Panc1 (cell line): ENCODE measurements around the gene SPATS2L. TPM values are rescaled to one million over a fixed set of nuclear protein-coding genes. Genes with fewer than 3 reads are reported as not detected.

Experiments
- ATAC-seq: fragments of 200-7000 bp; cut with Tn5 transposase; 2 replicates; pipeline ENCODE4 v1.9.1; 2020; ENCODE audit warnings: mild to moderate bottlenecking, moderate library complexity
- BruUV-seq: library from RNA; stranded (reverse); fragments of 400-500 nt; replicated peaks from 2 replicates; lab custom pipeline; 2021; lab: Mats Ljungman, UMichigan
- CTCF ChIA-PET: fragments of 300-600 bp; sonication (Branson Sonifier 250); formaldehyde crosslinking; loops from one replicate; lab custom pipeline; 2022; ENCODE audit warnings: antibody characterized with exemption; lab: Charles Lee
- POLR2A ChIA-PET: fragments of 300-600 bp; sonication (Branson Sonifier 250); formaldehyde crosslinking; loops from one replicate; lab custom pipeline; 2022; ENCODE audit warnings: antibody characterized with exemption; lab: Charles Lee
- DNase-seq: peaks from one replicate; pipeline ENCODE4 v3.0.0-alpha.2; 2010; ENCODE audit warnings: low read depth, low spot score
- H3K27ac ChIP-seq: 2 replicates; pipeline ENCODE4 v1.5.1; 2011; ENCODE audit warnings: mild to moderate bottlenecking, low read length, inconsistent platforms
- H3K27me3 ChIP-seq: fragments of 200-500 bp; sonication (Bioruptor generic); 2 replicates; pipeline ENCODE4 v1.6.0; 2014; ENCODE audit warnings: low read length, inconsistent platforms; ENCODE audit not compliant: control insufficient read depth, insufficient read depth
- H3K36me3 ChIP-seq: fragments of 200-500 bp; sonication (Bioruptor generic); 2 replicates; pipeline ENCODE4 v1.5.1; 2014; ENCODE audit warnings: inconsistent platforms, mild to moderate bottlenecking, low read length, moderate library complexity; ENCODE audit not compliant: control insufficient read depth, insufficient read depth
- H3K4me1 ChIP-seq: 2 replicates; pipeline ENCODE4 v1.5.1; 2011; ENCODE audit warnings: inconsistent platforms, mild to moderate bottlenecking, low read length, moderate library complexity; ENCODE audit not compliant: control insufficient read depth, insufficient read depth
- H3K4me3 ChIP-seq, 2 experiments: 2 replicates each; pipeline ENCODE4 v1.5.1; 2011 to 2012; ENCODE audit warnings: low read depth in 2 of 2, low read length in 2 of 2, mild to moderate bottlenecking in 2 of 2, inconsistent platforms in 1 of 2, moderate library complexity in 1 of 2
- H3K9me3 ChIP-seq: fragments of 200-500 bp; sonication (Bioruptor generic); 2 replicates; pipeline ENCODE4 v1.5.1; 2014; ENCODE audit warnings: low read depth, mild to moderate bottlenecking, inconsistent platforms, low read length, moderate library complexity; ENCODE audit not compliant: control insufficient read depth, insufficient read depth
- POLR2AphosphoS5 ChIP-seq: IDR thresholded peaks from 2 replicates; pipeline ENCODE4 v1.6.1; 2012; ENCODE audit warnings: mild to moderate bottlenecking, low read depth, low read length, moderate library complexity
- SIN3A ChIP-seq: IDR thresholded peaks from 2 replicates; pipeline ENCODE4 v1.6.1; 2012; ENCODE audit warnings: low read depth, mild to moderate bottlenecking, low read length, moderate library complexity, borderline replicate concordance; ENCODE audit not compliant: insufficient read depth
- TCF7L2 ChIP-seq: IDR thresholded peaks from 2 replicates; pipeline ENCODE4 v1.6.1; 2011; ENCODE audit warnings: mild to moderate bottlenecking, low read depth, low read length, inconsistent platforms
- in situ Hi-C: cut with HindIII; loops from 2 replicates; pipeline ENCODE4 v1.10.0; 2016; ENCODE audit warnings: low sequenced_read_pairs, low pct_unique_long_range_greater_than_20kb
- intact Hi-C: fragments of 100-400 bp; cut with micrococcal nuclease; formaldehyde crosslinking; loops from one replicate; pipeline ENCODE4 v1.10.0; 2022; ENCODE audit not compliant: unreplicated experiment
- total RNA-seq: library from RNA; stranded (reverse); gene quantifications from one replicate; pipeline ENCODE4 v1.2.1, GENCODE V29; 2021; ENCODE audit not compliant: unreplicated experiment
- TF ChIP-seq, protein P1 (sequence below), 2 experiments: IDR thresholded peaks; 2 replicates each; pipeline ENCODE4 v1.6.1; 2011 to 2012; ENCODE audit warnings: low read depth in 2 of 2, control low read depth in 1 of 2, low read length in 1 of 2, mild to moderate bottlenecking in 1 of 2, moderate library complexity in 1 of 2; ENCODE audit not compliant: insufficient read depth in 1 of 2
- TF ChIP-seq, protein P2 (sequence below): fragments of 450-650 bp; IDR thresholded peaks from 2 replicates; pipeline ENCODE4 v1.5.1; 2017; ENCODE audit warnings: mild to moderate bottlenecking

SPATS2L gene
- total RNA-seq, 1 experiment from 2014 or later: 282 TPM

DNA sequence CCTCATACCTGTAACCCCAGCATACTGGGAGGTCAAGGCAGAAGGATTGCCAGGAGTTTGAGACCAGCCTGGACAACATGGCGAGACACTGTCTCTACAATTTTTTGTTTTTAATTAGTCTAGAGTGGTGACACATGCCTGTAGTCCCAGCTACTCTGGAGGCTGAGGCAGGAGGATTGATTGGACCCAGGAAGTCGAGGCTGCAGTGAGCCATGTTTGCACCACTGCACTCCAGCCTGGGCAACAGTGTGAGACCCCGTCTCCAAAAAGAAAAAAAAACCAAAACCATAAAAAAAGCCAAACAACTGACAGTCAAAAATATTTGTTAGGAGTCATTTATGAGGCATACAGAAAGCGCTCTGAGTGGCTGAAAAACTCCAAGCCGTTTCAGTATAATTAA lies 107.9 kb downstream of the SPATS2L start:
- no TSS peak for BruUV-seq
- CTCF ChIA-PET: no interaction called here
- no peaks in the 10 kb centered on the region for H3K27me3 ChIP-seq

DNA sequence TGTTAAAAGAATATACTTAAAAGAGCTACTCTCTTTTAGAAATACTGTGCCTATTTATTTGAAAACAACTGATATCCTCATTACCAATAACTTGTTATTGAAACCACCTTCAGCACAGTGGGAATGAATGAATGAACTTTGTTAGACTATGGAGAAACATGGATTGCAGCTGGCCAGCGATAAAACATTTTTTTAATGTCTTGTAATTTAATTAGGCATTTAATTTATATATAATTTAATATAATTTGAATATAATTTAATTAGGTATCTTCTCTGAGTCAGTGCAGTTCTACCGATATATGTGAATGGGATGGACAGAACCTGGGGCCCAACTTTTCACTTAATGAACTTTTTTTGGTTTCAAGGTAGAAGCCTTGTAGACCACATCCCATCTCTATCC lies 109.0 kb downstream of the SPATS2L start:
- CTCF ChIA-PET: no interaction called here
- TF ChIP-seq, protein P1, sequence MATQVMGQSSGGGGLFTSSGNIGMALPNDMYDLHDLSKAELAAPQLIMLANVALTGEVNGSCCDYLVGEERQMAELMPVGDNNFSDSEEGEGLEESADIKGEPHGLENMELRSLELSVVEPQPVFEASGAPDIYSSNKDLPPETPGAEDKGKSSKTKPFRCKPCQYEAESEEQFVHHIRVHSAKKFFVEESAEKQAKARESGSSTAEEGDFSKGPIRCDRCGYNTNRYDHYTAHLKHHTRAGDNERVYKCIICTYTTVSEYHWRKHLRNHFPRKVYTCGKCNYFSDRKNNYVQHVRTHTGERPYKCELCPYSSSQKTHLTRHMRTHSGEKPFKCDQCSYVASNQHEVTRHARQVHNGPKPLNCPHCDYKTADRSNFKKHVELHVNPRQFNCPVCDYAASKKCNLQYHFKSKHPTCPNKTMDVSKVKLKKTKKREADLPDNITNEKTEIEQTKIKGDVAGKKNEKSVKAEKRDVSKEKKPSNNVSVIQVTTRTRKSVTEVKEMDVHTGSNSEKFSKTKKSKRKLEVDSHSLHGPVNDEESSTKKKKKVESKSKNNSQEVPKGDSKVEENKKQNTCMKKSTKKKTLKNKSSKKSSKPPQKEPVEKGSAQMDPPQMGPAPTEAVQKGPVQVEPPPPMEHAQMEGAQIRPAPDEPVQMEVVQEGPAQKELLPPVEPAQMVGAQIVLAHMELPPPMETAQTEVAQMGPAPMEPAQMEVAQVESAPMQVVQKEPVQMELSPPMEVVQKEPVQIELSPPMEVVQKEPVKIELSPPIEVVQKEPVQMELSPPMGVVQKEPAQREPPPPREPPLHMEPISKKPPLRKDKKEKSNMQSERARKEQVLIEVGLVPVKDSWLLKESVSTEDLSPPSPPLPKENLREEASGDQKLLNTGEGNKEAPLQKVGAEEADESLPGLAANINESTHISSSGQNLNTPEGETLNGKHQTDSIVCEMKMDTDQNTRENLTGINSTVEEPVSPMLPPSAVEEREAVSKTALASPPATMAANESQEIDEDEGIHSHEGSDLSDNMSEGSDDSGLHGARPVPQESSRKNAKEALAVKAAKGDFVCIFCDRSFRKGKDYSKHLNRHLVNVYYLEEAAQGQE (IDR thresholded peaks at IDR 0.05; ENCODE audit: insufficient read depth in 1 of 2, low read depth in 2 of 2, low read length in 1 of 2): no peak
- TF ChIP-seq POLR2AphosphoS5: no peak
- no peak for TF ChIP-seq SIN3A
- TF ChIP-seq, protein P2, sequence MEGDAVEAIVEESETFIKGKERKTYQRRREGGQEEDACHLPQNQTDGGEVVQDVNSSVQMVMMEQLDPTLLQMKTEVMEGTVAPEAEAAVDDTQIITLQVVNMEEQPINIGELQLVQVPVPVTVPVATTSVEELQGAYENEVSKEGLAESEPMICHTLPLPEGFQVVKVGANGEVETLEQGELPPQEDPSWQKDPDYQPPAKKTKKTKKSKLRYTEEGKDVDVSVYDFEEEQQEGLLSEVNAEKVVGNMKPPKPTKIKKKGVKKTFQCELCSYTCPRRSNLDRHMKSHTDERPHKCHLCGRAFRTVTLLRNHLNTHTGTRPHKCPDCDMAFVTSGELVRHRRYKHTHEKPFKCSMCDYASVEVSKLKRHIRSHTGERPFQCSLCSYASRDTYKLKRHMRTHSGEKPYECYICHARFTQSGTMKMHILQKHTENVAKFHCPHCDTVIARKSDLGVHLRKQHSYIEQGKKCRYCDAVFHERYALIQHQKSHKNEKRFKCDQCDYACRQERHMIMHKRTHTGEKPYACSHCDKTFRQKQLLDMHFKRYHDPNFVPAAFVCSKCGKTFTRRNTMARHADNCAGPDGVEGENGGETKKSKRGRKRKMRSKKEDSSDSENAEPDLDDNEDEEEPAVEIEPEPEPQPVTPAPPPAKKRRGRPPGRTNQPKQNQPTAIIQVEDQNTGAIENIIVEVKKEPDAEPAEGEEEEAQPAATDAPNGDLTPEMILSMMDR: no peak
- no peak for TF ChIP-seq TCF7L2
- Histone ChIP-seq H3K27ac (peak overlapping the region; percentile 64), H3K36me3 (peaks cover 53% of the 10 kb centered on the region), H3K4me1 (peaks cover 29% of the 10 kb centered on the region), H3K27me3 (no peaks in the 10 kb centered on the region), H3K4me3 (no peak overlapping the region), H3K9me3 (no peaks in the 10 kb centered on the region)
- no TSS peak for BruUV-seq
- in situ Hi-C loops: no loop called here
- DNase-seq: no peak
- POLR2A ChIA-PET: no interaction called here
- no peak for ATAC-seq
- intact Hi-C loops: no loop called here

More for the DNA sequence above, 107.9 kb downstream of the SPATS2L start:
- POLR2A ChIA-PET: no interaction called here
- Histone ChIP-seq H3K4me3 (no peak overlapping the region), H3K27ac (peak overlapping the region; percentile 100), H3K36me3 (peaks cover 42% of the 10 kb centered on the region; the same call in 1 of the 2 replicates), H3K9me3 (no peaks in the 10 kb centered on the region), H3K4me1 (peaks cover 40% of the 10 kb centered on the region)
- ATAC-seq (no peak), DNase-seq (no peak)
- in situ Hi-C loops (no loop called here), intact Hi-C loops (no loop called here)
- TF ChIP-seq, protein P1 (IDR thresholded peaks at IDR 0.05; ENCODE audit: insufficient read depth in 1 of 2, low read depth in 2 of 2, low read length in 1 of 2): no peak
- no peak for TF ChIP-seq SIN3A
- TF ChIP-seq, protein P2: no peak
- TF ChIP-seq TCF7L2: no peak
- TF ChIP-seq POLR2AphosphoS5: no peak
